ENCODE results near the gene PBOV1.
"Not testable (repeated sequence)": the region's sequence is repeated elsewhere in the genome, so short reads cannot be mapped to it uniquely, and the experiment has no call there.

Gene PBOV1

DNA sequence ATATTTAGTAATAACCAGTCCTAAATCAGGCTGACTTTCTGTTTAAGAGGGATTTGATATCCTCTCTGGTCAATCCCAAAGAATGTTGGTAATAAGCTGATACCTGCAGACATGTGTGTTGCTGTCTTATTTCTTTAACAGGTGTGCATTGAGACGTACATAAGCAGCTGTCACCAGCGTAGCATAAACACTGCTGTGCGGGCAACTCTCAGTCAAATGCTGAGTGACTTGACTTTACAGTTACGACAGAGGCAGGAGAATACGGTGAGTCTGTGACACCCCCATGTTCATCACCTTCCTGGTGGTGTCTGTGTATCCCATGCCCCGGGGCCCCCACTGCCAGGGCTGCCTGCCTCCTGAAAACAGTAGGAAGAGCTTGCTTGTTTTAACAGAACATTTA is 20.1 kb upstream of the PBOV1 start:
- DNase-seq (ENCODE audit: low spot score) = no peak

GRCh38 chr6:138237463-138237862 is 19.2 kb upstream of the PBOV1 start:
- DNase-seq (ENCODE audit: low spot score) = no peak

GRCh38 chr6:138235693-138236092 is 17.4 kb upstream of the PBOV1 start:
- DNase-seq (ENCODE audit: low spot score) = no peak

DNA sequence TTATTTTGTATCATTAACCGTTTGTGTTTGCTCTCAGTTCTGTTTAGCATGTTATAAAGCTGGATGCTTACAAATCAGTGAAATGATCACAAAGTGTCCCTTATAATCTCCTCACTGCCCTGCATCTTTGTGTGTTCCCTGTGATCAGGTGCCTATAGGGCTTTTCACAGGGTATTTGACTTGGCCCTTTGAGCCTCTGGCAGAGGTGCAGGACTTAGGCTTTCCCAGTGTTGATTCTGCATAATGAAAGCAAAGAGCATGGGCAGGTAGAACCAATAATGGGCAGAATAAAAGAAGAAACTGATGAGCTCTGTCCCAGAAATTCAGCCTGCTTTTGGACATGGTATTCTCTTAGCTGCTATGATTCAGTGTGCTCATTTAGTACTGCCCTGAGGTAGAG is 16.9 kb upstream of the PBOV1 start:
- DNase-seq (ENCODE audit: low spot score) = no peak

- DNase-seq (ENCODE audit: low spot score) = no peak
Measured at GRCh38 chr6:138234363-138234762, 16.1 kb upstream of the PBOV1 start.

- DNase-seq (ENCODE audit: low spot score) = no peak
Measured at GRCh38 chr6:138231381-138231886, 13.1 kb upstream of the PBOV1 start.

DNA sequence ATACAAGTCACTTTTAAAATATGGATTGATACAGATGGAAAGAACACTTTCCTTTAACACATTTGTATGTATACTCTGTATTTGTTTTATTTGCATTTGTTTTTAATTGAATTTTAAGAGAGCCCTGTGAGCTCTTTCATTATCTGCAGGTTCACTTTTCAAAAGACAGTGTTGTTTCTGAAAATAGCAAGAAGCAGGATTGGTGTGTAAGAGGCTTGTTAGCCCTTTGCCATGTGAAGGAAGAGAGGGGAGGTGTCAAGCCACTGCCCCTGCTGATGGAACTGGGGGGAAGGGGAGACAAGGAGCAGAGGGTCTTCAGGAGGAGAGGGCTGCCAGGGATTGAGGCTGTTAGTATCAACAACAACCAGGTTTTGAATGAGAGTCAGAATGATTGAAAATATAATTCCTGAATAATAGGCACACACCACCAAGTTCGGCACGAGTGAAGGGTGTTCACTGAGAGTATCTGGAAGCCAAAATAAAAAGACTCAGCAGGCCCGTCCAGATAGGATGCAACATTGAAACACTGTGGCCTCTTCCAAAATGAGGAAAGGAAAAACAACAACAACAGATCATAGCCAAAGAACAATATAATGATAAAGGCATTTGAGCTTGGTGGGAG is 12.6 kb upstream of the PBOV1 start:
- no peak for DNase-seq (ENCODE audit: low spot score)

- no peak for DNase-seq (ENCODE audit: low spot score)
Measured at GRCh38 chr6:138230221-138230620, 11.9 kb upstream of the PBOV1 start.

DNA sequence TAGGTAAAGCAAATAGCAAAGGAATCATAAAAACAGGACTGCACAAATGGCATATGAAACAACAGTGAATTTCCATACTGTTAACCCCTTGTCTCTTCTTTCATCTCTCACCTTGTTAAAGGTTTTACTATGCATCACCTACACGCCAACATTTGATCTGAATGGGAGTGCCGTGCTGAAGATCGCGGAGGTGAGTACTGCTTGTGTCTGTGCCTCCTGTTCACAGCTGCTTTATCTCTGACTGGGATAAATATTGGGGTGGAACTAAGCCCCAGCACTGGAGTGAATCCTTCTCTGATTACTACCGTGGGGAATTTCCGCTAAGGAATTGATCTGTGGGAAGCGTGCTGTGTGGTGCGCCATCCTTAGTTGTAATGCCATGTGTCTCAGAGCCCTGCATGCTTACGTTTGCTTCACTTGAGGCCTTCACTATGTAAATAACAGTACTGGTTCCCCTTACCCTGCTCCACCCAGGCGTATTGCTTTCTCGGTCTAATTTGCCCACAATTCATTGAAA is 11.4 kb upstream of the PBOV1 start:
- DNase-seq (ENCODE audit: low spot score) = no peak

- DNase-seq (ENCODE audit: low spot score) = no peak
Measured at GRCh38 chr6:138229072-138229471, 10.8 kb upstream of the PBOV1 start.

DNA sequence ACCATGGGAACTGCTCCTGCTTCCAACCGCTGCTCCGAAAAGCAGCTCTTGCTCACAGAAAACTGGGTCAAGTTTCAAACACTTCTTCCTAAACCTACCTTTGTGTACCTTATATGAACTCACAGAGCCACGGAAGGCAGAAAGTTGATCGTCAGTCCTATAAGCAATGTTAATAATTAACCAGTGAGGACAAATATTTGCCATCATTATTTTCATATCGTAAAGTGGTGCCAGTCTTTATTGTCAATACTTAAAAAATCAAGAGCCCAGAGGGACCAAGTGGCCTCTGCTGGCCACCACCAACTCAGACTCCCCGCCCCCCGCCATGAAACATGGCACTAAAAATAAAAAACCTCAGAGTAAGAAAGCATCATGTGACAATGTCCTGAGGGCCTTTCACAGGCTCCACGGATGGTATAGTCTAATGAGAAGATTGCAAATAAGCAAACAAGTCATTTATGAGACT is 9.1 kb upstream of the PBOV1 start:
- DNase-seq (ENCODE audit: low spot score) = no peak

- no peak for DNase-seq (ENCODE audit: low spot score)
Measured at GRCh38 chr6:138226700-138227315, 8.5 kb upstream of the PBOV1 start.

- no peak for DNase-seq (ENCODE audit: low spot score)
Measured at GRCh38 chr6:138225953-138226352, 7.7 kb upstream of the PBOV1 start.

- no peak for DNase-seq (ENCODE audit: low spot score)
Measured at GRCh38 chr6:138222901-138223546, 4.7 kb upstream of the PBOV1 start.

DNA sequence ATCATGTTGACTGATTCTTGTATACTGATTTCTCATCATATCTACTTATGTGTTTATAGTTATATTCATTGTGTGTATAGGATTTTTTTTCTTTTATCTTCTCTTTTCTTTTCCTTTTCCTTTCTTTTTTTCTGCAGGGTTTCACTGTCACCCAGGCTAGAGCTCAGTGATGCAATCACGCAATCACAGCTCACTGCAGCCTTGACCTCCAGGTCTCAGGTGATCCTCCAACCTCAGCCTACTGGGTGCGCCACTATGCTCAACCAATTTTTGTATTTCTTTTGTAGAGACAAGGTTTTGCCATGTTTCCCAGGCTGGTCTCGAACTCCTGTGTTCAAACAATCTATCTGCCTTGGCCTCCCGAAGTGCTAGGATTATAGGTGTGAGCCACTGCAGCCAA is 1.6 kb upstream of the PBOV1 start:
- no peak for DNase-seq (ENCODE audit: low spot score)

DNA sequence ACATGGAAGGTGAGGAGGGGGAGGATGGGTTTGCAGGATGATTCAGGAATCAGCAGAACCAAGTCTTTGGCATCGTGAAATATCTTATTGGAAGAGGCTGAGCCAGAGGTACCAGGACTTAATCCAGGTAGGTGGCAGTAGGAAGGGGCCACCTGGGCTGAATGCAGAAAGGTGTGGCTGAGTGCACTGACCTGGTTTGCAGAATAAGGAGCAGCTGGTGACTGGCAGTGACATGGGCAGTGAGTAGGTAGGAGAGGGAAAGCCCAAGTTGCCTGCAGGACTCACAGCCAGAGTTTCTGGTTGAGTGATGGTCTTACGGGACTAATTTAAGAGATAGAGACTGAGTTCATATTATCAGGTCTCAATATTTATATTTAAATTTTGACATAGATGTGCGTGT is 1.1 kb upstream of the PBOV1 start:
- DNase-seq (ENCODE audit: low spot score) = no peak

- DNase-seq (ENCODE audit: low spot score) = no peak
Measured at GRCh38 chr6:138215093-138215782, 3.1 kb downstream of the PBOV1 start.

DNA sequence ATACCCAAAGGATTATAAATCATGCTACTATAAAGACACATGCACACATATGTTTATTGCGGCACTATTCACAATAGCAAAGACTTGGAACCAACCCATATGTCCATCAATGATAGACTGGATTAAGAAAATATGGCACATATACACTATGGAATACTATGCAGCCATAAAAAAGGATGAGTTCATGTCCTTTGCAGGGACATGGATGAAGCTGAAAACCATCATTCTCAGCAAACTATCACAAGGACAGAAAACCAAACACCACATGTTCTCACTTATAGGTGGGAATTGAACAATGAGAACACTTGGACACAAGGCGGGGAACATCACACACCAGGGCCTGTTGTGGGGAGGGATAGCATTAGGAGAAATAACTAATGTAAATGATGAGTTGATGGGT is 5.8 kb downstream of the PBOV1 start:
- DNase-seq (ENCODE audit: low spot score) = not testable (repeated sequence)

DNA sequence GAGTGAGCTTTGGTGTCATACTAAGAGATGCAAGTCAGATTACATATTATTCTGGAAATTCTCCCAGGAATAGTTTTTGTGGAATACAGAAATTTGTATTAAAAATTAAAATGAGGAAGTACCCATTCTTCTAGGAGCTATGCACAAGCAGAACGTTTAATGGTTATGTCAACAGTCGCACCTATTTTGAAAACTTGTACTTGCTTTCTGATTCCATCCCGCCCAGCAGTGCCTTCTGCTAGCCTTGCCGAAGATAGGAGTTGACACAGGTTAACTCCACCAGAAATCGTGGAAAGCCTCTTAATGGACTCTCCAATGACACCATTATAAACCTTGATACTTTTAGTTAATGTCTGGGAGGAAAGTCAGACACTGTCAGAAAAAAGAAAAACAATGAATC is 6.7 kb downstream of the PBOV1 start:
- DNase-seq (ENCODE audit: low spot score) = no peak

DNA sequence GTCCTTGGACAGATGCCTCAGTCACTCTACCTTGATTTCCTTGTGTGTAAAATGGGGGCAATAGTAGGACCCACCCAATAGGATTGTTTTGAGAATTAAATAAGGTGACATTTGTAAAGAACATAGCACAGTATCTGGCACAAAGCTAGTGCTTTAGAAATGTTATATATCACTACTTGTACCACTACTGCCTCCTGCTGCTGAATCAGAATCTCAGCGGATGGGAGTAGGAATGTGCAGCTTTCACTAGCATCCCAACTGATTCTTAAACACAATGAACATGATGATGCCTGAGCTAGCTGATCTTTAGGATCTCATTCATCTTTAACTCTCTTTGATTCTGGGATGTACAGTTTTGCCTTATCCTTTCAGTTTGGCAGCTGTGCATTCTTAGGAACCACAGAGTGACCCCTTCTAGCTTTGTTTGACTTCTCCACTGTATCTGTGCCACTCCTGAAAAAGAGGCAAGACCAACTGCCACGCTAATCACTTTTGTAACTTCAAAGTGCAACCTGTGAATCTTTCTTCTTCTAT is 7.2 kb downstream of the PBOV1 start:
- no peak for DNase-seq (ENCODE audit: low spot score)

- DNase-seq (ENCODE audit: low spot score) = no peak
Measured at GRCh38 chr6:138206862-138207261, 11.4 kb downstream of the PBOV1 start.

DNA sequence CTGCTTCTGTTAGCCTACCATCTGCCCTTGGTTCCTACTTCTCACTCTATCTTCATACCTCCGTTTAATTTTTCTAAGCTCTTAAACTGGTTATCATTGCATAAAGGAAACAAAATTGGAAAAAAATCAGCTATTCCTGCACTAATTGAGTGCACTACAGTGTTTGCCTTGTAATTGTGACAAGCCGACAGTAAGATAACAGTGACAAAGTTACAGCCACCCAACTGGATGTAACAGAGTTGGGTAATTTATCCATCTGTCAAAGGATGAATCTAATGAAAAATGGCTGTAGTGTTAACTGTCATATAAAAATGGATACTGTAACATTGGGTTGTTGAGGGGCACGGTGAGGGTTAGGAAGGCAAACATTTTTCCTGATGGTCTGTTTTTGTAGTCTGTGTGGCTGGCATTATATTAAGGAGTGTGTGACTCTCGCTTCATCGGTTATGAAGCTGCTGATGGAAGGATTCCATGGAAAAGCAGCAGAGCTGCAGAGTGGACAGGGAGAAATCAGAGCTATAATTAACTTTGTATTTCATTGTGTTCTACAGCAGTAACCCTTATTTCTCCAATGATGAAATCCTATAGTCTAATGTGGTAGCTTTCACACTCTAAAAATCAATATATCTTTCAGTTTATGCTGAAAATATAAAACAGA is 12.7 kb downstream of the PBOV1 start:
- no peak for DNase-seq (ENCODE audit: low spot score)

Data from ecto neural progenitor cell (in vitro differentiated cells).